ENCODE data around the gene BIN1. TPM values are rescaled to one million over a fixed set of nuclear protein-coding genes. Genes with fewer than 3 reads are reported as not detected.

Gene BIN1
- polyA plus RNA-seq, 1 of the 3 experiments (the other 2 are of a cell fraction), result 40.3 TPM

GRCh38 chr2:127078028-127078427, 28.9 kb downstream of the BIN1 start:
- no peaks in the 10 kb centered on the region; the same call in 1 of the 2 replicates for H3K79me2 ChIP-seq (ENCODE audit: insufficient read depth)
- WGBS (ENCODE audit: low lambda C conversion rate), result 100% methylated on average over 1 of the region's 5 CpGs
- POLR2A ChIA-PET, result interaction anchor here (1.4 kb wide), 1 partner anchor 29 kb away, joined by 3 read pairs; the partner anchor contains the start of gene BIN1

More at GRCh38 chr2:127078028-127078427, 28.9 kb downstream of the BIN1 start:
- H3K9me2 ChIP-seq, result no peaks in the 10 kb centered on the region
- H3K4me3 ChIP-seq (ENCODE audit: low read depth in 2 of 2, low read length in 1 of 2), result no peak overlapping the region
- no peak for DNase-seq
- no peaks in the 10 kb centered on the region for H3F3A ChIP-seq (replicated peaks; ENCODE audit: insufficient read depth)
- peaks cover 0 to 48% of the 10 kb centered on the region in 2 experiments; a peak in 1 of 4 replicates for H3K4me1 ChIP-seq (ENCODE audit: control insufficient read depth in 1 of 2, insufficient read depth in 2 of 2, low read depth in 1 of 2, low read length in 1 of 2)
- no peak overlapping the region for H3K4me2 ChIP-seq
- H3K36me3 ChIP-seq (replicated peaks in 1 of 2; ENCODE audit: control insufficient read depth in 1 of 2, insufficient read depth in 2 of 2, low read length in 1 of 2), result no peaks in the 10 kb centered on the region
- no peak for TF ChIP-seq TAF1 (IDR thresholded peaks at IDR 0.05; ENCODE audit: borderline replicate concordance, low read depth, low read length)
- TF ChIP-seq TCF12 (IDR thresholded peaks at IDR 0.05), result no peak
- TF ChIP-seq REST (IDR thresholded peaks at IDR 0.05; ENCODE audit: low read depth, low read length), result no peak
- no peak for TF ChIP-seq FOSL2 (IDR thresholded peaks at IDR 0.05; ENCODE audit: borderline replicate concordance, low read depth)
- no peak for TF ChIP-seq POLR2AphosphoS5 (IDR thresholded peaks at IDR 0.05; ENCODE audit: low read depth, low read length)
- no peak for TF ChIP-seq GABPA (IDR thresholded peaks at IDR 0.05; ENCODE audit: low read depth)
- no peak for TF ChIP-seq MEF2A (IDR thresholded peaks at IDR 0.05; ENCODE audit: borderline replicate concordance, low read depth)
- TF ChIP-seq SIN3A (IDR thresholded peaks at IDR 0.05; ENCODE audit: borderline replicate concordance, low read depth, low read length), result no peak
- no peak for TF ChIP-seq FOXM1 (IDR thresholded peaks at IDR 0.05; ENCODE audit: low read depth)
- no peak for TF ChIP-seq EZH2phosphoT487 (IDR thresholded peaks at IDR 0.05; ENCODE audit: borderline replicate concordance, low read depth)
- TF ChIP-seq ELF1 (IDR thresholded peaks at IDR 0.05), result no peak
- TF ChIP-seq, protein P1, sequence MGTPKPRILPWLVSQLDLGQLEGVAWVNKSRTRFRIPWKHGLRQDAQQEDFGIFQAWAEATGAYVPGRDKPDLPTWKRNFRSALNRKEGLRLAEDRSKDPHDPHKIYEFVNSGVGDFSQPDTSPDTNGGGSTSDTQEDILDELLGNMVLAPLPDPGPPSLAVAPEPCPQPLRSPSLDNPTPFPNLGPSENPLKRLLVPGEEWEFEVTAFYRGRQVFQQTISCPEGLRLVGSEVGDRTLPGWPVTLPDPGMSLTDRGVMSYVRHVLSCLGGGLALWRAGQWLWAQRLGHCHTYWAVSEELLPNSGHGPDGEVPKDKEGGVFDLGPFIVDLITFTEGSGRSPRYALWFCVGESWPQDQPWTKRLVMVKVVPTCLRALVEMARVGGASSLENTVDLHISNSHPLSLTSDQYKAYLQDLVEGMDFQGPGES (IDR thresholded peaks at IDR 0.05; ENCODE audit: low read depth, low read length), result no peak
- no peaks in the 10 kb centered on the region for H3K9me3 ChIP-seq
- H4K20me1 ChIP-seq (ENCODE audit: insufficient read depth), result no peaks in the 10 kb centered on the region
- peak overlapping the region in 1 of 2 experiments; percentile 4; a peak in 1 of 4 replicates for H3K27ac ChIP-seq (ENCODE audit: low read depth in 2 of 2, low read length in 1 of 2)
- no peaks in the 10 kb centered on the region for H3K27me3 ChIP-seq (ENCODE audit: insufficient read depth)
- CTCF ChIA-PET, result interaction anchor here (1.3 to 6.2 kb wide), 3 partner anchors 9 to 28 kb away, joined by 4 to 32 read pairs (median 6); no protein-coding TSS in a partner anchor
- no peak overlapping the region for H2AFZ ChIP-seq (ENCODE audit: low read depth)
- H3K9ac ChIP-seq, result no peak overlapping the region
